HG02885 (cell line): ENCODE results near the gene MAK.
"Not testable (repeated sequence)": the region's sequence is repeated elsewhere in the genome, so short reads cannot be mapped to it uniquely, and the experiment has no call there.

ENCODE experiments used
- ATAC-seq: cut with Tn5 transposase; IDR thresholded peaks from one replicate; pipeline ENCODE4 v1.9.1; 2021; ENCODE audit warnings: mild to moderate bottlenecking; ENCODE audit not compliant: unreplicated experiment, poor library complexity

The MAK gene

GRCh38 chr6:10793035-10793434 is 45.3 kb downstream of the MAK start:
- ATAC-seq: no peak

DNA sequence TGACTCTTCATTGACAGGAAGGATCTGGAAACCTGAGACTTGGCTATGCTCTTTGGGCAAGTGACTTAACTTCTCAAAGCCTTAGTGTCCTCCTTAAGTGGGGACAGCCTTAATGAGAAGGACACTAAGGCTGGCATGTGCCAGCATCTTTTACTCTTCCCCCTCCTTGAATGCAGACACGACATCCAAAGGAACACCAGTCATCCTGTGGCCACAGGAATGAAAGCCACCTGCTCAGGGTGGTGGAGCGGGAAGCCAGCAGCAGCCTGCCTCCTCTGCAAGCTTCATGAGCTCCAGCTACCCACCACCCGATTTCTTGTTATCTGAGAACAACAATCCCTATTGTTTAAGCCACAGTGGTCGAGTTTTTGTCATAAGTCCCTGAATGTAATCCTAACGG is 46.2 kb downstream of the MAK start:
- ATAC-seq: no peak

- ATAC-seq: no peak
These were observed 46.7 kb downstream of the MAK start for GRCh38 chr6:10791673-10792072.

DNA sequence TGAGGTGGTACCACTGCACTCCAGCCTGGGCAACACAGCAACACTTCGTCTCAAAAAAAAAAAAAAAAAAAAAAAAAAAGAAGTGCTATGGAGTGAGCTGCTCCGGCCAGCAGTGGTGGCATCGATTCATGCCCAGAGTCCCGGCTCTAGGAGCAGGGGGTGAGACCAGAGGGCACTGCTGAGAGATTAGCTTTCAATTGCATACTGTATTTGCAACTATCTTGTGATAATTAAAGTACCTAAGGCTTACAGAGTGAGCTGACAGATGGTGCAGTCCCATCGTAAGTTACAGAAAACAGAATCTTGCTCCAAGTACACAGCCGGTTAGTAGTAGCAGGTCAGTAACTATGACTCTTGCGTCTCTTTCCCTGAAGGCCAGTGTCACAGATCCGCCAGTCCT is 59.3 kb downstream of the MAK start:
- no peak for ATAC-seq

GRCh38 chr6:10778230-10778629 is 60.1 kb downstream of the MAK start:
- no peak for ATAC-seq

GRCh38 chr6:10771371-10771894 is 66.9 kb downstream of the MAK start:
- no peak for ATAC-seq

GRCh38 chr6:10769419-10769818 is 68.9 kb downstream of the MAK start:
- no peak for ATAC-seq

DNA sequence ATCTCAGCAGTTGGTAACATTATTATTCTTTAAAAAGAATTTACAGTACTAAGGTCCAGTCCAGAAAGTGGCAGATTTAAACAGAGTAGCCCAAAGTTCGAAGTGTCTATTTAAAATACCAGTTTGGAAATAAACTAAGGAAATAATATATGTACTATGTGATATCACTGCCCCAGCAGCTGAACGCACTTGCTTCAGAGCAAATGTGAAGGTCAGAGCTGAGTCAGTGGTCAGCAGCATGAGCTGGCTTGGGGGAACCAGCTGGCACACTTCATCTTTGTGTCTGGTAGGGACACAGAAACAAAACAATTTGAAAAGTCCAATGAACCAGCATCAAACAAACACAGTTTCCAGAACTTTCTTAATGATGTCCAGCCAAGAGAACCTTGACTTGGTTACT is 75.3 kb downstream of the MAK start:
- no peak for ATAC-seq

DNA sequence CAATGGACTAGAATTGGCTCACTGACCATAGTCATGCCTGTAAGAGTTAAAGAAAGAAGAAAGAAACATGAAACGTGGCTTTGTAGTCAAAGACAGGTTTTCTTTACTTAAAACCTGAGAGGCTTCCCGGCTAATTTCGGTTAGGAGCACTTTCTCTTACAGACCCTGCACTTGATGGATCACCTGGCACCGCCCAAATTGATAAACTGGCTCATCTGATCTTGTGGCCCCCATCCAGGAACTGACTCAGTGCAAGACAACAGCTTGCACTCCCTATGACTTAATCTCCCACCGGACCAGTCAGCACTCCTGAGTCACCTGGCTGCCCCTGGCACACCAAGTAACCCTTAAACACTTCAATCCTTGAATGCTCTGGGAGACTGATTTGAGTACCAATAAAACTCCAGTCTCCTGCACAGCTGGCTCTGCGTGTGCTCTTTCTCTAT is 78.4 kb downstream of the MAK start:
- ATAC-seq: no peak

- no peak for ATAC-seq
These were observed 79.0 kb downstream of the MAK start for GRCh38 chr6:10759312-10759839.

- no peak for ATAC-seq
These were observed 82.3 kb downstream of the MAK start for GRCh38 chr6:10756085-10756484.

GRCh38 chr6:10751757-10752156 is 86.6 kb downstream of the MAK start:
- ATAC-seq: not testable (repeated sequence)

DNA sequence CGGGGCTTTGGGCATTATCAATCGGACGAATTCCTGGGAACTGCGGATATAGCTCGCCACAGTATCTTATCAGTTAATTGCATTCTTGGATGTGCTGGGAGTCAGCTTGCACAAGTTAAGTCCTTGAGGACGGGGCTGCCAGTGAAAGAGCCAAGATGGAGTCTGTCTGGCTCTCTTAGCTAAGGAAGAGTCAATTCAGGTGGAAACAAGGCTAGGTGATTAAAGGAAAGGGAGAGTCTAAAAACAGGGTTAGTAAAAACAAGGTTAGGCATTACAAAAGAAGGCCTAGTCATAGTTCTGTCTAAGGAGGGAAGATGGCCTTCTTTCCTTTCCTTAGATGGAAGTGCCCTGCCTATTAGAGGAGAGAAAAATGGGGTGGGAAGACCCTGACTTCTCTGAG is 87.8 kb downstream of the MAK start:
- not testable (repeated sequence) for ATAC-seq

GRCh38 chr6:10749734-10750133 is 88.6 kb downstream of the MAK start:
- ATAC-seq: no peak

GRCh38 chr6:10747251-10747972 is 90.9 kb downstream of the MAK start, which contains the start of gene TMEM14B:
TMEM14B (plus strand) TSS chr6:10747805; CDS start chr6:10749246, 1,441 bp downstream.
- peak; percentile 97 for ATAC-seq

GRCh38 chr6:10746915-10747250 is 91.5 kb downstream of the MAK start:
- ATAC-seq: no peak

- ATAC-seq: no peak
These were observed 93.2 kb downstream of the MAK start for GRCh38 chr6:10745116-10745515.

GRCh38 chr6:10743515-10743914 is 94.8 kb downstream of the MAK start:
- no peak for ATAC-seq

GRCh38 chr6:10742251-10742650 is 96.1 kb downstream of the MAK start:
- ATAC-seq: no peak

DNA sequence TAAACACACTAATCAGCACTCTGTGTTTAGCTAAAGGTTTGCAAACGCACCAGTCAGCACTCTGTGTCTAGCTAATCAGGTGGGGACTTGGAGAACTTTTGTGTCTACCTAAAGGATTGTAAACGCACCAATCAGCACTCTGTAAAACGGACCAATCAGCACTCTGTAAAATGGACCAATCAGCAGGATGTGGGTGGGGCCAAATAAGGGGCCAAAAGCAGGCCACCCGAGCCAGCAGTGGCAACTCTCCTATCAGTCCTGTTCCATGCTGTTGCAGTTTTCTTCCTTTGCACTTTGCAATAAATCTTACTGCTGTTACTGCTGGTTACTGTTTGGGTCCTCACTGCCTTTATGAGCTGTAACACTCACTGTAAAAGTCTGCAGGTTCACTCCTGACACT is 96.7 kb downstream of the MAK start:
- not testable (repeated sequence) for ATAC-seq

DNA sequence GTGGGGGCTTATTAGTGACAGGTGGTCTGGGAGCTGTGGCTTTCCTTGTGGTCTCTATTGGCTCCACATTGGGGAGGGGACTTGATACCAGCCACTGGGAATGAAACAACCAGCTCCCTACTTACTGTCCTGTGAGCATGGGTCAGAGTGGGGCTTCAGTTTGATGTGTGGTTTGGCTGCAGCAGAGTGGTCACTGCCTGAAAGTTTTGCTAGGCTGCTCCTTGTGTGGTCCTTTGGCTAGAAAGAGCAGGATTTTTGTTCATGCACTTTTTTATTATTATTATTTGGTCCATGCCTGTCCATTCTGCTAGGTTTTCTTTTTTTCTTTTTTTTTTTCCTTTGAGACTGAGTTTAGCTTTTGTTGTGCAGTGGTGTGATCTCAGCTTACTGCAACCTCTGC is 98.3 kb downstream of the MAK start:
- ATAC-seq: no peak

DNA sequence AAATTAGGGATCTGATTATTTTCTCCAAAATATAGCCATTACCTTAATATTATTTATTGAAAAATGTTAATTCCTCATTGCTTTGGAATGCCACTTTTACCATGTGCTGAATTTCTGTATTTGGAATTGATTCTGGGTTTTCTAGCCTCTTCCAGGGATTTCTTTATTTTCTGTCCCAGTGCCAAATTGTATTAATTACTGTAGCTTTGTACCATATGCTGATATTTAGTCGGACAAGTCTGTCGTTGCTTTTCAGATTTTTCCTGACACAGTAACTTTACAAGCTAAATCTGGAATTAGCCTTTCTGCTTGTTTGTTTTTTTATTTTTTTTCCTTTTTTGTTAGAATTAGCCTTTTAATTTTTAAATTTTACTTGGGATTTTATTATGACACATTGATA is 101.6 kb downstream of the MAK start:
- ATAC-seq: no peak
